ENCODE data around the gene PTCHD1. TPM values are rescaled to one million over a fixed set of nuclear protein-coding genes. Genes with fewer than 3 reads are reported as not detected.

PTCHD1 gene
- total RNA-seq, 4 donors from 2014 or later: 0.22 to 1.7 (median 0.41) TPM

- TF ChIP-seq CTCF (IDR thresholded peaks at IDR 0.05): no peak
- no peak for TF ChIP-seq POLR2A (IDR thresholded peaks at IDR 0.05)
- no peak for DNase-seq
- 60 to 65% methylated on average over 4 to 6 of the region's 6 CpGs for WGBS, 2 donors
- Histone ChIP-seq H3K9me3 (no peaks in the 10 kb centered on the region), H3K27ac (no peak overlapping the region), H3K36me3 (no peaks in the 10 kb centered on the region), H3K4me1 (peaks cover 0 to 10% (median 0%) of the 10 kb centered on the region in 3 donors), H3K4me3 (no peak overlapping the region), H3K27me3 (no peaks in the 10 kb centered on the region)
- intact Hi-C loops (cut with DNase I): no loop called here
Measured at GRCh38 chrX:23369027-23369426, 34.4 kb downstream of the PTCHD1 start.

GRCh38 chrX:23372220-23372902 lies 37.7 kb downstream of the PTCHD1 start:
- H3K9me3 ChIP-seq: no peaks in the 10 kb centered on the region
- WGBS, 2 donors: 51 to 73% methylated on average over 5 of the region's 5 CpGs
- DNase-seq: no peak
- no peak overlapping the region for H3K4me3 ChIP-seq
- no peak for TF ChIP-seq CTCF (IDR thresholded peaks at IDR 0.05)
- H3K36me3 ChIP-seq: no peaks in the 10 kb centered on the region
- H3K27ac ChIP-seq: peak overlapping the region in 2 of 4 donors; percentile 1 to 9
- intact Hi-C loops (cut with DNase I): no loop called here
- H3K4me1 ChIP-seq: peaks cover 0 to 10% (median 0%) of the 10 kb centered on the region in 3 donors
- H3K27me3 ChIP-seq: no peaks in the 10 kb centered on the region

GRCh38 chrX:23373129-23373804 lies 38.6 kb downstream of the PTCHD1 start:
- Histone ChIP-seq H3K9me3 (no peaks in the 10 kb centered on the region), H3K27me3 (no peaks in the 10 kb centered on the region), H3K4me1 (peaks cover 0 to 10% (median 0%) of the 10 kb centered on the region in 3 donors), H3K4me3 (no peak overlapping the region), H3K27ac (peak overlapping the region in 2 of 4 donors; percentile 1 to 48), H3K36me3 (no peaks in the 10 kb centered on the region)
- DNase-seq: no peak
- intact Hi-C loops (cut with DNase I): no loop called here
- 32 to 35% methylated on average over 2 to 5 of the region's 5 CpGs for WGBS, 2 donors
- no peak for TF ChIP-seq POLR2A (IDR thresholded peaks at IDR 0.05)

- intact Hi-C loops (cut with DNase I): no loop called here
- Histone ChIP-seq H3K27me3 (no peaks in the 10 kb centered on the region), H3K4me3 (no peak overlapping the region), H3K36me3 (no peaks in the 10 kb centered on the region), H3K9me3 (no peaks in the 10 kb centered on the region), H3K4me1 (peaks cover 0 to 10% (median 0%) of the 10 kb centered on the region in 3 donors), H3K27ac (no peak overlapping the region)
- no peak for TF ChIP-seq CTCF (IDR thresholded peaks at IDR 0.05)
- no peak for TF ChIP-seq POLR2A (IDR thresholded peaks at IDR 0.05)
- no peak for DNase-seq
- WGBS, 2 donors: 18 to 28% methylated on average over 4 of the region's 4 CpGs
Measured at GRCh38 chrX:23374291-23374690, 39.6 kb downstream of the PTCHD1 start.

- TF ChIP-seq POLR2A (IDR thresholded peaks at IDR 0.05): no peak
- TF ChIP-seq CTCF (IDR thresholded peaks at IDR 0.05): no peak
- Histone ChIP-seq H3K4me1 (peaks cover 0 to 10% (median 0%) of the 10 kb centered on the region in 3 donors), H3K27me3 (no peaks in the 10 kb centered on the region), H3K27ac (peak overlapping the region in 3 of 4 donors; percentile 41 to 42 (median 41)), H3K9me3 (no peaks in the 10 kb centered on the region), H3K4me3 (no peak overlapping the region), H3K36me3 (no peaks in the 10 kb centered on the region)
- no peak for DNase-seq
- 82 to 87% methylated on average over 3 of the region's 3 CpGs for WGBS, 2 donors
- intact Hi-C loops (cut with DNase I): no loop called here
Measured at GRCh38 chrX:23376581-23376980, 41.9 kb downstream of the PTCHD1 start.

Data from esophagus squamous epithelium (tissue), 5 donors.